HG03103 (cell line): ENCODE measurements around the gene TMCO1.
"Not testable (repeated sequence)": the region's sequence is repeated elsewhere in the genome, so short reads cannot be mapped to it uniquely, and the experiment has no call there.

ENCODE experiments used
- ATAC-seq: cut with Tn5 transposase; IDR thresholded peaks from one replicate; pipeline ENCODE4 v1.9.1; 2021; ENCODE audit warnings: low read depth; ENCODE audit not compliant: unreplicated experiment

TMCO1 gene

GRCh38 chr1:165747632-165748447 lies 20.8 kb downstream of the TMCO1 start:
- no peak for ATAC-seq

GRCh38 chr1:165744913-165745312 lies 23.8 kb downstream of the TMCO1 start:
- ATAC-seq: not testable (repeated sequence)

GRCh38 chr1:165742194-165742593 lies 26.5 kb downstream of the TMCO1 start:
- ATAC-seq: no peak

GRCh38 chr1:165738794-165739193 lies 29.9 kb downstream of the TMCO1 start:
- ATAC-seq: peak; percentile 96

- no peak for ATAC-seq
Observed at GRCh38 chr1:165737196-165737595, 31.5 kb downstream of the TMCO1 start.

GRCh38 chr1:165734906-165735305 lies 33.8 kb downstream of the TMCO1 start:
- no peak for ATAC-seq

- no peak for ATAC-seq
Observed at GRCh38 chr1:165726841-165727240, 41.8 kb downstream of the TMCO1 start.

GRCh38 chr1:165726169-165726568 lies 42.5 kb downstream of the TMCO1 start:
- ATAC-seq: no peak

GRCh38 chr1:165717918-165718515 lies 50.7 kb downstream of the TMCO1 start:
- peak; percentile 70 for ATAC-seq

- ATAC-seq: not testable (repeated sequence)
Observed at GRCh38 chr1:165716265-165717051, 52.2 kb downstream of the TMCO1 start.

GRCh38 chr1:165712764-165713163 lies 55.9 kb downstream of the TMCO1 start:
- ATAC-seq: no peak

GRCh38 chr1:165707984-165708706 lies 60.5 kb downstream of the TMCO1 start:
- ATAC-seq: no peak

GRCh38 chr1:165703648-165704047 lies 65.0 kb downstream of the TMCO1 start:
- no peak for ATAC-seq

GRCh38 chr1:165701922-165702321 lies 66.7 kb downstream of the TMCO1 start:
- ATAC-seq: not testable (repeated sequence)

- ATAC-seq: no peak
Observed at GRCh38 chr1:165699577-165699976, 69.1 kb downstream of the TMCO1 start.

GRCh38 chr1:165698761-165699052 lies 70.0 kb downstream of the TMCO1 start:
- ATAC-seq: peak; percentile 3

- peak; percentile 90 for ATAC-seq
Observed at GRCh38 chr1:165697881-165698760, 70.5 kb downstream of the TMCO1 start, which contains the start of gene ALDH9A1. Gene ALDH9A1, minus strand, starts transcription at chr1:165698562. Its CDS starts 4 bp downstream, at chr1:165698558.

- no peak for ATAC-seq
Observed at GRCh38 chr1:165697491-165697880, 71.2 kb downstream of the TMCO1 start.

- no peak for ATAC-seq
Observed at GRCh38 chr1:165696625-165697100, 72.0 kb downstream of the TMCO1 start.

GRCh38 chr1:165695031-165695430 lies 73.6 kb downstream of the TMCO1 start:
- ATAC-seq: no peak
